B cell (primary cell): ENCODE results near the gene ZNF507. TPM values are rescaled to one million over a fixed set of nuclear protein-coding genes. Genes with fewer than 3 reads are reported as not detected.

Experiments used
- ATAC-seq: fragments of 200-7000 bp; cut with Tn5 transposase; one replicate; pipeline ENCODE4 v1.10.0; 2021; ENCODE audit warnings: low read depth, mild to moderate bottlenecking, moderate number of reproducible peaks, moderate library complexity
- CTCF ChIA-PET: fragments of 350-600 bp; sonication (Branson Sonifier 250); formaldehyde crosslinking; loops from one replicate; lab custom pipeline; 2021; ENCODE audit warnings: antibody characterized with exemption, inconsistent platforms; lab: Charles Lee
- POLR2A ChIA-PET: fragments of 350-600 bp; sonication (Branson Sonifier 250); formaldehyde crosslinking; loops from one replicate; lab custom pipeline; 2021; ENCODE audit warnings: antibody characterized with exemption; lab: Charles Lee
- DNase-seq: peaks from one replicate; pipeline ENCODE4 v3.0.0; 2013
- H2AFZ ChIP-seq: 2 replicates; pipeline ENCODE4 v1.6.1; 2012; ENCODE audit warnings: mild to moderate bottlenecking, low read depth, low read length; ENCODE audit not compliant: insufficient read depth, poor library complexity, severe bottlenecking
- H3K27ac ChIP-seq, 2 donors: 1 replicate in 1 of 2; 2 replicates in 1 of 2; pipeline ENCODE4 v1.5.1; 2012 to 2013; ENCODE audit warnings: low read length in 2 of 2, mild to moderate bottlenecking in 2 of 2, moderate library complexity in 1 of 2
- H3K27me3 ChIP-seq, 4 experiments: fragments of 200-600 bp in 1 of 4; sonication (generic) in 1 of 4; replicated peaks in 1 of 4; 1 replicate in 2 of 4; 2 replicates in 2 of 4; pipeline versions ENCODE4 v1.6.1 to v1.7.0; 2013 to 2016; ENCODE audit warnings: low read length in 3 of 4, mild to moderate bottlenecking in 2 of 4, mixed read lengths in 1 of 4, moderate library complexity in 1 of 4; ENCODE audit not compliant: insufficient read depth in 4 of 4, control insufficient read depth in 3 of 4; ENCODE audit errors: control extremely low read depth in 1 of 4
- H3K36me3 ChIP-seq, 2 experiments: replicated peaks in 1 of 2; 1 replicate in 1 of 2; 2 replicates in 1 of 2; pipeline versions ENCODE4 v1.6.1 to v1.7.1; 2013; ENCODE audit warnings: low read length in 1 of 2; ENCODE audit not compliant: insufficient read depth in 2 of 2, control insufficient read depth in 1 of 2; ENCODE audit errors: control extremely low read depth in 1 of 2, extremely low read depth in 1 of 2
- H3K4me1 ChIP-seq, 2 donors: fragments of 200-600 bp in 1 of 2; sonication (generic) in 1 of 2; 1 replicate in 1 of 2; 2 replicates in 1 of 2; pipeline versions ENCODE4 v1.5.1 to v1.6.1; 2013 to 2017; ENCODE audit warnings: low read length in 2 of 2; ENCODE audit not compliant: control insufficient read depth in 2 of 2, insufficient read depth in 2 of 2
- H3K4me2 ChIP-seq: replicated peaks from 2 replicates; pipeline ENCODE3; 2012; ENCODE audit warnings: mild to moderate bottlenecking, low read depth, low read length; ENCODE audit not compliant: poor library complexity, severe bottlenecking
- H3K4me3 ChIP-seq, 5 experiments: fragments of 200-600 bp in 1 of 5; sonication (generic) in 1 of 5; 1 replicate in 3 of 5; 2 replicates in 2 of 5; pipeline versions ENCODE4 v1.5.1 to v1.7.0; 2011 to 2016; ENCODE audit warnings: low read length in 4 of 5, mild to moderate bottlenecking in 4 of 5, low read depth in 2 of 5, control low read depth in 1 of 5, moderate library complexity in 1 of 5; ENCODE audit not compliant: insufficient read depth in 1 of 5; ENCODE audit errors: control extremely low read depth in 1 of 5, extremely low read depth in 1 of 5
- H3K79me2 ChIP-seq: fragments of 200-600 bp; sonication (generic); one replicate; pipeline ENCODE4 v1.6.0; 2016; ENCODE audit warnings: low read length; ENCODE audit not compliant: control insufficient read depth, insufficient read depth
- H3K9ac ChIP-seq: fragments of 200-600 bp; sonication (generic); 2 replicates; pipeline ENCODE4 v1.6.1; 2017; ENCODE audit warnings: mild to moderate bottlenecking, low read length, moderate library complexity
- H3K9me3 ChIP-seq, 3 donors: one replicate each; pipeline versions ENCODE4 v1.6.1 to v1.7.1; 2013; ENCODE audit warnings: low read length in 2 of 3; ENCODE audit not compliant: control insufficient read depth in 2 of 3, insufficient read depth in 1 of 3; ENCODE audit errors: control extremely low read depth in 1 of 3
- H4K20me1 ChIP-seq: 2 replicates; pipeline ENCODE4 v1.6.0; 2012; ENCODE audit warnings: mild to moderate bottlenecking, low read length; ENCODE audit not compliant: insufficient read depth, control insufficient read depth, poor library complexity, severe bottlenecking
- H3K27ac Mint-ChIP-seq: one replicate; pipeline ENCODE4 v1.8.0; 2021; ENCODE audit warnings: mixed read lengths
- H3K27me3 Mint-ChIP-seq: one replicate; pipeline ENCODE4 v1.8.0; 2021; ENCODE audit warnings: mixed read lengths
- H3K4me1 Mint-ChIP-seq: one replicate; pipeline ENCODE4 v1.8.0; 2021; ENCODE audit warnings: mixed read lengths
- H3K4me3 Mint-ChIP-seq: one replicate; pipeline ENCODE4 v1.8.0; 2021; ENCODE audit warnings: mixed read lengths
- H3K9me3 Mint-ChIP-seq: one replicate; pipeline ENCODE4 v1.8.0; 2022; ENCODE audit warnings: mixed read lengths; ENCODE audit not compliant: insufficient read depth
- CTCF ChIP-seq: fragments of 200-600 bp; IDR thresholded peaks from one replicate; pipeline ENCODE4 v1.8.0; 2022; ENCODE audit warnings: antibody characterized with exemption, mild to moderate bottlenecking
- EZH2 ChIP-seq: IDR thresholded peaks from 2 replicates; pipeline ENCODE4 v1.6.1; 2012; ENCODE audit warnings: borderline replicate concordance, low read depth, mild to moderate bottlenecking, moderate library complexity, low read length; ENCODE audit not compliant: insufficient read depth, poor library complexity, severe bottlenecking
- WGBS: methylation state at CpG from one replicate; pipeline ENCODE4 v1.1.5; 2013; ENCODE audit warnings: missing lambda C conversion rate; ENCODE audit not compliant: insufficient coverage; 5-methylcytosine and 5-hydroxymethylcytosine counted together
- intact Hi-C: fragments of 100-400 bp; cut with micrococcal nuclease; formaldehyde crosslinking; loops from one replicate; pipeline ENCODE4 v1.10.0; 2022
- polyA plus RNA-seq: library from polyadenylated mRNA; depleted of rRNA; stranded (reverse); fragments of >200 nt; gene quantifications from 2 replicates; pipeline ENCODE4 v1.2.3, GENCODE V29; 2012
- total RNA-seq, 2 donors: library from RNA; stranded (reverse); fragments of 120-200 nt in 1 of 2; gene quantifications; 1 replicate in 1 of 2; 2 replicates in 1 of 2; pipeline versions ENCODE4 v1.2.3 to v1.2.4, GENCODE V29; 2013 to 2022

Gene ZNF507
- total and polyA plus RNA-seq, 2 donors (not counting 1 experiment from before 2014, with no cell fraction given): 13.6 to 38.6 TPM

GRCh38 chr19:32303193-32303592, 42.2 kb upstream of the ZNF507 start:
- Histone ChIP-seq H2AFZ (no peak overlapping the region), H3K9me3 (peaks cover 1 to 22% (median 18%) of the 10 kb centered on the region in 3 donors), H3K4me1 (no peaks in the 10 kb centered on the region), H3K4me3 (no peak overlapping the region), H3K4me2 (no peak overlapping the region), H3K27ac (no peak overlapping the region), H3K27me3 (peaks cover 0 to 4% (median 0%) of the 10 kb centered on the region in 4 experiments), H3K79me2 (no peaks in the 10 kb centered on the region), H3K9ac (no peak overlapping the region), H4K20me1 (no peaks in the 10 kb centered on the region), H3K36me3 (no peaks in the 10 kb centered on the region)
- DNase-seq (no peak), ATAC-seq (no peak)
- Mint-ChIP-seq H3K27ac (no peak overlapping the region), H3K9me3 (peaks cover 12% of the 10 kb centered on the region), H3K27me3 (peaks cover 19% of the 10 kb centered on the region), H3K4me3 (no peak overlapping the region), H3K4me1 (no peaks in the 10 kb centered on the region)
- no peak for TF ChIP-seq CTCF
- no peak for TF ChIP-seq EZH2
- ChIA-PET POLR2A (no interaction called here), CTCF (no interaction called here)
- intact Hi-C loops: no loop called here
- no CpG with 5 or more reads among the region's 1 CpG for WGBS

- intact Hi-C loops: no loop called here
- no peak overlapping the region for H3K27ac ChIP-seq
- H3K36me3 ChIP-seq: no peaks in the 10 kb centered on the region
- Mint-ChIP-seq H3K27ac (no peak overlapping the region), H3K9me3 (peaks cover 7% of the 10 kb centered on the region), H3K27me3 (peaks cover 28% of the 10 kb centered on the region), H3K4me1 (no peaks in the 10 kb centered on the region), H3K4me3 (no peak overlapping the region)
- ChIA-PET CTCF (no interaction called here), POLR2A (no interaction called here)
- ATAC-seq (no peak), DNase-seq (no peak)
- H3K4me3 ChIP-seq: no peak overlapping the region
- peaks cover 0 to 15% (median 0%) of the 10 kb centered on the region in 4 experiments for H3K27me3 ChIP-seq
- no peaks in the 10 kb centered on the region for H3K79me2 ChIP-seq
- H3K4me1 ChIP-seq: no peaks in the 10 kb centered on the region
- no peak overlapping the region for H2AFZ ChIP-seq
- WGBS: no CpG with 5 or more reads among the region's 5 CpGs
- no peak overlapping the region for H3K9ac ChIP-seq
- TF ChIP-seq CTCF (no peak), EZH2 (no peak)
- H3K9me3 ChIP-seq: peaks cover 0 to 11% (median 8%) of the 10 kb centered on the region in 3 donors
- no peak overlapping the region for H3K4me2 ChIP-seq
- no peaks in the 10 kb centered on the region for H4K20me1 ChIP-seq
These were observed 37.8 kb upstream of the ZNF507 start for GRCh38 chr19:32307591-32307990.
